Activated T-helper 2 cell treated with anti-CD3 and anti-CD28 coated beads, Interferon-gamma antibody, Interleukin-2, Interleukin-4, amounts not matched to agents 10 μg/mL and 5 μg/mL and 100 μg/mL, durations not matched to agents 14 hours and 24 hours and 36 hours (primary cell): ENCODE measurements around the gene RND2. TPM values are rescaled to one million over a fixed set of nuclear protein-coding genes. Genes with fewer than 3 reads are reported as not detected.
"Not testable (repeated sequence)": the region's sequence is repeated elsewhere in the genome, so short reads cannot be mapped to it uniquely, and the experiment has no call there.

Source experiments
- DNase-seq: peaks from one replicate; pipeline ENCODE4 v3.0.0; 2021; ENCODE audit warnings: low spot score
- H3K27ac Mint-ChIP-seq: one replicate; pipeline ENCODE4 v1.8.0; 2021; ENCODE audit warnings: mixed read lengths
- H3K27me3 Mint-ChIP-seq: one replicate; pipeline ENCODE4 v1.8.0; 2021; ENCODE audit warnings: low read depth, mixed read lengths
- H3K36me3 Mint-ChIP-seq: one replicate; pipeline ENCODE4 v1.8.0; 2021; ENCODE audit warnings: low read depth, mixed read lengths
- H3K4me1 Mint-ChIP-seq: one replicate; pipeline ENCODE4 v1.8.0; 2021; ENCODE audit warnings: low read depth, mixed read lengths
- H3K4me3 Mint-ChIP-seq: one replicate; pipeline ENCODE4 v1.8.0; 2021; ENCODE audit warnings: low read depth, mild to moderate bottlenecking, moderate library complexity, mixed read lengths
- H3K9me3 Mint-ChIP-seq: one replicate; pipeline ENCODE4 v1.8.0; 2021; ENCODE audit warnings: mixed read lengths
- intact Hi-C: fragments of 100-400 bp; cut with micrococcal nuclease; formaldehyde crosslinking; loops from one replicate; pipeline ENCODE4 v1.15.1; 2023
- total RNA-seq: library from RNA; stranded (reverse); gene quantifications from 2 replicates; pipeline ENCODE4 v1.2.3, GENCODE V29; 2022

The RND2 gene
- total RNA-seq, 1 donor from 2014 or later = 0.05 TPM

DNA sequence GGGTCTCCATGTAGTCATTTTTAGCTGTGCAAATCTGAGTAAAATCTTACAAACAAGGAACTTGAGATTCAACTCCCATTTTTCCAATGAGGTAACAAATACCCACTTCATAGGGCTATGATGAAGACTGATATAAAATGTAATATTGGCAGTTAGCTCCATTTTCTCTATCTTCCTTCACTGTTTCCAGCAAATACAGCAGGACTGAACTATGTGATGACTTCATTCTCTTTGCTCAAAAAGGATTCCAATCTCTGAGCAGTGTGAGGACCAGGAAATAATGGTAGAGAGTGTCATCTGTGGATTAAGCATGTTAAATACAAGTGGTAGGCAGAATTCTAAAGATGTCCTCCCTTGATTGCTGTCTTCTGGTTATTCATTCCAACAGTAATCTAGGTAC lies 18.3 kb downstream of the RND2 start:
- no peak for DNase-seq
- H3K36me3 Mint-ChIP-seq = peaks cover 25% of the 10 kb centered on the region
- intact Hi-C loops = no loop called here
- no peak overlapping the region for H3K27ac Mint-ChIP-seq
- no peak overlapping the region for H3K4me3 Mint-ChIP-seq
- no peaks in the 10 kb centered on the region for H3K27me3 Mint-ChIP-seq
- no peaks in the 10 kb centered on the region for H3K4me1 Mint-ChIP-seq
- no peaks in the 10 kb centered on the region for H3K9me3 Mint-ChIP-seq

DNA sequence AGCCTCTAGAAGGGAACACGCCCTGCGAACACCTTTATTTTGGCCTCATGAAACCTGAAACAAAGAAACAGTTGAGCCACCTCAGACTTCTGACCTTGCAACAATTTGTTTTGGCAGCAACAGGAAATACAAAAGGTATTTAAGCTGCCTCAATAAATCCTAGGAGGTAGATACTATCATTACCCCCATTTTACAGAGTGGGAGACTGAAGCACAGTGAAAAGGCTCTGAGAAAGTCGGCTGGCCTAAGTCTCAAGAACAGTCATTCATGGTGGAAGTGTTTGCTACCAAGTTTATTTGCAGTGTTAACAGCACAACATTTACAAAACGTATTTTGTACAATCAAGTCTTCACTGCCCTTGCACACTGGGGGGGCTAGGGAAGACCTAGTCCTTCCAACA lies 19.0 kb downstream of the RND2 start:
- H3K4me3 Mint-ChIP-seq = no peak overlapping the region
- DNase-seq = no peak
- intact Hi-C loops = no loop called here
- no peaks in the 10 kb centered on the region for H3K9me3 Mint-ChIP-seq
- peaks cover 29% of the 10 kb centered on the region for H3K36me3 Mint-ChIP-seq
- no peaks in the 10 kb centered on the region for H3K27me3 Mint-ChIP-seq
- no peaks in the 10 kb centered on the region for H3K4me1 Mint-ChIP-seq
- H3K27ac Mint-ChIP-seq = no peak overlapping the region

DNA sequence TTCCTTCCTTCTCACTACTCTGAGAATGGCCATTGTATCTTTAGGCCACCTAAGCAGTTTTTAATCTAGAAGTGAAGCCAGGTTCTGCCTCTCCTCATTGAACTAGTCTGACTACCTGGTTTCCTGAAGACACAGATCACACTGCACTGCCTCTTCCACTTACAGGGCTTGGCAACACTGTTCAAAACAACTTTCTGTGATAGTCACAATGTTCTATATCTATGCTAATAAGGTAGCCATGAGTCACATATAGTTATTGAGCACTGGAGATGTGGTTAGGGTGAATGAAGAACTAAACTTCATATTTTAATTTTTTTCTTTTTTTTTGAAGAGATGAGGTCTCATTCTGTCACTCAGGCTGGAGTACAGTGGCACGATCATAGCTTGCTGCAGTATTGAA lies 26.9 kb downstream of the RND2 start:
- no peaks in the 10 kb centered on the region for H3K27me3 Mint-ChIP-seq
- no peak for DNase-seq
- H3K4me3 Mint-ChIP-seq = no peak overlapping the region
- H3K36me3 Mint-ChIP-seq = peaks cover 57% of the 10 kb centered on the region
- H3K9me3 Mint-ChIP-seq = no peaks in the 10 kb centered on the region
- no peaks in the 10 kb centered on the region for H3K4me1 Mint-ChIP-seq
- intact Hi-C loops = no loop called here
- H3K27ac Mint-ChIP-seq = peak overlapping the region; percentile 1

DNA sequence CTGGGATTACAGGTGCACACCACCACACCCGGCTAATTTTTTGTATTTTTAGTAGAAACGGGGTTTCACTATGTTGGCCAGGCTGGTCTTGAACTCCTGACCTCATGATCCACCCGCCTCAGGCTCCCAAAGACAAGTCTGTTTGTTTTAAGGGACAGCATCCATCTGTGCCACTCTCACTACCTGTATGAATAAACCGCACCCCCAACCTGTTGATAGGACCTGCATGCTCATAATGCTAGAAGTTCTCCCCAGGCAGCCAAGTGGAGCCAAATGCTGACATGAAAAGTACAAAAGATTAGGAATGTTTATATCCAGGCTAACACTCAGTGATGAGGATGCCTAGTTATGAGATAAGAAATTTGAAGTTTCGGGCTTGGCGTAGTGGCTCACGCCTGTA lies 28.0 kb downstream of the RND2 start:
- H3K27me3 Mint-ChIP-seq, H3K4me3 Mint-ChIP-seq, H3K9me3 Mint-ChIP-seq, H3K4me1 Mint-ChIP-seq, DNase-seq, H3K27ac Mint-ChIP-seq, intact Hi-C loops: not testable (repeated sequence)
- H3K36me3 Mint-ChIP-seq = peaks cover 50% of the 10 kb centered on the region

DNA sequence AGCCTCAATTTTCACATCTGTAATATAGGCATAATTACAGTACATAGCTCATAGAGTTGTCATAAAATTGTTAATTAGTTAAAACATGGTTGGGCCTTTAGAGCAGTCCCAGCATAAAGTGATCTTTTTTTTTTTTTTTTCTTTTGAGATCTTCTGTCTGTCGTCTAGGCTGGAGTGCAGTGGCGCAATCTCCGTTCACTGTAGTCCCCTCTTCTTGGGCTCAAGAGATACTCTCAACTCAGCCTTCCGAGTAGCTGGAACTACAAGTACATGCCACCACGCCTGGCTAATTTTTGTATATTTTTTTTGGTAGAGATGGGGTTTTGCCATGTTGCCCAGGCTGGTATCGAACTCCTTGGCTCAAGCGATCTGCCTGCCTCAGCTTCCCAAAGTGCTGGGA lies 31.0 kb downstream of the RND2 start:
- no peaks in the 10 kb centered on the region for H3K4me1 Mint-ChIP-seq
- DNase-seq = no peak
- no peaks in the 10 kb centered on the region for H3K9me3 Mint-ChIP-seq
- H3K36me3 Mint-ChIP-seq = peaks cover 40% of the 10 kb centered on the region
- no peak overlapping the region for H3K27ac Mint-ChIP-seq
- intact Hi-C loops = no loop called here
- H3K4me3 Mint-ChIP-seq = no peak overlapping the region
- H3K27me3 Mint-ChIP-seq = no peaks in the 10 kb centered on the region

DNA sequence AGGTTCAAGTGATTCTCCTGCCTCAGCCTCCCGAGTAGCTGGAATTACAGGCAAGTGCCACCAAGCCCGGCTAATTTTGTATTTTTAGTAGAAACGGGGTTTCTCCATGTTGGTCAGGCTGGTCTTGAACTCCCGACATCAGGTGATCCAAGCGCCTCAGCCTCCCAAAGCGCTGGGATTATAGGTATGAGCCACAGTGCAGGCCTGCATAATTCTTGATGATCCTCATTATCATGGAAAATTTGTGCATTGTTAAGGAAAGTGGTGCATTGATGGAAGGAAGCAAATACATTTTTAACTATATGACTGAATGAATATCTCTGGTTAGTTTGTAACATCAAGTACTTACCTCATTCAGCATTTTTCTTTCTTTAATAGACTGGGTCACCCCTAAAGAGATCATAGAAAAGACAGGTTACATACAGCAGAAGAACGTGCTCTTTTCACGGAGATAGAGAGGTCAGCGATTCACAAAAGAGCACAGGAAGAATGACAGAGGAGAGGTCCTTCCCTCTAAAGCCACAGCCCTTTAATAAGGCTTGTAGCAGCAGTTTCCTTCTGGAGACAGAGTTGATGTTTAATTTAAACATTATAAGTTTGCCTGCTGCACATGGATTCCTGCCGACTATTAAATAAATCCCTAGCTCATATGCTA lies 38.1 kb downstream of the RND2 start:
- DNase-seq = no peak
- Mint-ChIP-seq H3K4me3 (no peak overlapping the region), H3K9me3 (no peaks in the 10 kb centered on the region), H3K27ac (no peak overlapping the region), H3K36me3 (peaks cover 42% of the 10 kb centered on the region), H3K4me1 (no peaks in the 10 kb centered on the region), H3K27me3 (no peaks in the 10 kb centered on the region)
- intact Hi-C loops = no loop called here

DNA sequence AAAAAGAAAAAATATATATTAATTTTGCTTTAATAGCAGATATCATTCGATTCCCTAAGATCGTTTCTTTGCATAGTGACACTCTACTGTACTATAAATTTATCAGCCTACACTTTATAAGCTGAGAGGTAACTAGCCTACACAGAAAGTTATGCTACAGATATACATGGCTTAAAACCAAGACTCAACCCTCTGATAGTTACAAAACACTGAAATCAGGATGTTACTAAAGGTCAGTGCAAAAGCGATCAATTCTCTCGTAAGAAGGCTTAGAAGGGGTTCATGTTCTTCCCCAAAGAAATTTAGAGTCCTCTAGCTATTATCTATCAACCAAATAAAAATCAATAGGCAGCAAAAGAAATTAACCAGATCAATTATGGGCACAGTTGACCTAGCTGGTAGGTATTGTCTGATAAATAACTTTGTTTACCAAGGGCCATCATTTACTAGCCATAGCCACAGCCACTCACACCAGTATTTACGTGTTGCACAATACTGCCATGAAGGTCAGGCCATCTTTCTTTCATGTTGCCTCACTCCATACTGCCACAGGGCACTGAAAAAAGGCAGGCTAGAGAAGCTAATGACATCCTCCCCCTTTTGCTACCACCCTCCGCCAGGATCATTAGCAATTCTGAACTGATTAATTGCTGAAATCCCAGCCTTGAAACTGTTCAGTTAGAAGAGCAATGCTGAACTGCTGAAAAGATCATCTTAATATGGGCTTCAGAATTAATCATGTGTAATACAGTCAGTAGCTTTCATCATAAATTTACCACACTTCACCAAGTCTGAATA lies 43.7 kb downstream of the RND2 start:
- Mint-ChIP-seq H3K27me3 (no peaks in the 10 kb centered on the region), H3K36me3 (peaks cover 52% of the 10 kb centered on the region), H3K9me3 (no peaks in the 10 kb centered on the region), H3K27ac (no peak overlapping the region), H3K4me1 (no peaks in the 10 kb centered on the region), H3K4me3 (no peak overlapping the region)
- intact Hi-C loops = no loop called here
- DNase-seq = no peak

DNA sequence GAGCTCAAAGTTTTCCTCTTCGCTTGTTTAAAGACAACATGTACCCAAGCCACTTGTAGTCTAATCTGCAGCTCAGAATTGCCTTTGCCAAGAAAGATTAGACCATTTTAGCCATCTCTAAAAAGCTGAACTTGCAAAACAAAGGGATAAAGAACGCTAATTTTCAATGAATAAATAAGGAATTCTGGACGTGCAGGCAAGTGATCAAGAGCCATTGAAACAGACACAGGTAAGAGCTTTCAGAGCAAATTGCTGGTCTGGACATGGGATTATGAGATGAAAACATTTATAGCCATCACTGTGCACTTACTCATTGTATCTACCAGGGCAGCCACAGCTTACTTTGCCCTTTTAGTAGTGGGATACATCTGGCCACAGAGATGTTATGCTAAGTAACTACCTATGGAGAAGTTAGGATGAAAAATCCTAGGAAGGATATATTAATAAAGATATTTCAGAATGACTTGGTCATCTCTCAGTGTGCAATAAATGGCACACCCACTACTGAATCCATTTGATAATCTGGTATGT lies 44.4 kb downstream of the RND2 start:
- Mint-ChIP-seq H3K27me3 (no peaks in the 10 kb centered on the region), H3K9me3 (no peaks in the 10 kb centered on the region), H3K27ac (no peak overlapping the region), H3K4me1 (no peaks in the 10 kb centered on the region), H3K4me3 (no peak overlapping the region), H3K36me3 (peaks cover 46% of the 10 kb centered on the region)
- intact Hi-C loops = no loop called here
- no peak for DNase-seq

DNA sequence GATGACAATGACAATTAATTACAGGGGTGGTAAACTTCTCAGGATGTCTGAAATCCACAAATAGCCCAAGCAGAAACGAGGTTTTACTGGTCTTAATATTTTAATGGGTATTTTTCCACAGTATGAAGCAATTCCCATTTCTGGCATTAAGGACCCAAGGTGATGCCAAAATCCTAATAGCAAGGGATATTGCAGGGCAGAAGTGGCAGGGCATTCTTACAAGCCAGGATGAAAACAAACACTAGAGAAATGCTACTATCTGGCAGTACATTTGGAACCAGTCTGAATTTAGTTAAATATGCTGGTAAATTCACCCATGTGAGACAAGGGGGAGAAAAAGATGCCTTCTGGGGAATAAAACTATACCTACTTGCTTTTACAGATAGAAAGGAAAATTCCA lies 45.2 kb downstream of the RND2 start:
- H3K27me3 Mint-ChIP-seq = no peaks in the 10 kb centered on the region
- H3K9me3 Mint-ChIP-seq = no peaks in the 10 kb centered on the region
- H3K4me1 Mint-ChIP-seq = no peaks in the 10 kb centered on the region
- peaks cover 47% of the 10 kb centered on the region for H3K36me3 Mint-ChIP-seq
- H3K4me3 Mint-ChIP-seq = no peak overlapping the region
- no peak overlapping the region for H3K27ac Mint-ChIP-seq
- no peak for DNase-seq
- intact Hi-C loops = no loop called here

DNA sequence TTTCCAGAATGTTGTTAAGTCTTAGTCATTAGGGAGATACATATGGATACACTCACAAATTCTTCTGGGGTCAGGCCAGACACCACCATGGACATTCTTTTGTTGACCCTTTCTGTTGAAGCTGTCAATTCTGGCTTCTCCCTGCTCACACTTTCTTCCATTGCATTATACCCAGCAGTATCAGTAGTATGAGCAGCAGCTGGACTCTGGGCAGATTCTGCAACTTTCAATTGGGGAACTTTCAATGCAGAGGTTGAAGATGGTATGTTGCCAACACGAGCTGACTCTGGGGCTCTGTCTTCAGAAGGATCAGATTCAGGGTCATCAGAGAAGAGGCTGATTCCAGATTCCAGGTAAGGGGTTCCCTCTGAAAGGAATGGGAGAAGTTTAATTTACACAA lies 45.8 kb downstream of the RND2 start:
- intact Hi-C loops = no loop called here
- DNase-seq = no peak
- no peaks in the 10 kb centered on the region for H3K27me3 Mint-ChIP-seq
- no peak overlapping the region for H3K27ac Mint-ChIP-seq
- H3K4me1 Mint-ChIP-seq = no peaks in the 10 kb centered on the region
- no peak overlapping the region for H3K4me3 Mint-ChIP-seq
- H3K9me3 Mint-ChIP-seq = no peaks in the 10 kb centered on the region
- H3K36me3 Mint-ChIP-seq = peaks cover 42% of the 10 kb centered on the region

DNA sequence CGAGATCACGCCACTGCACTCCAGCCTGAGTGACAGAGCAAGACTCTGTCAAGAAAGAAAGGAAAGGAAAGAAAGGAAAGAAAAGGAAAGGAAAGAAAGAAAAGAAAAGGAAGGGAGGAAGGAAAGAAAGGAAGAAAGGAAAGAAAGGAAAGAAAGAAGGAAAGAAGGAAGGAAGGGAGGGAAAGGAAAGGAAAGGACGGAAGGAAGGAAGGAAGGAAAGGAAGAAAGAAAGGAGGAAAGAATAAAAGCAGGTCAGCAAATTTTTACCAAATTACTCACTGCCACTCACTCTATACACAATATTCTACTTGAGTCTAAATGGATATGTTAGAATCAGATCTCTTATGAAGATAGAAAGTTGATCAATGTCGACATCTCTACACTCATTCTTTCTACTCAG lies 49.8 kb downstream of the RND2 start:
- no peaks in the 10 kb centered on the region for H3K27me3 Mint-ChIP-seq

DNA sequence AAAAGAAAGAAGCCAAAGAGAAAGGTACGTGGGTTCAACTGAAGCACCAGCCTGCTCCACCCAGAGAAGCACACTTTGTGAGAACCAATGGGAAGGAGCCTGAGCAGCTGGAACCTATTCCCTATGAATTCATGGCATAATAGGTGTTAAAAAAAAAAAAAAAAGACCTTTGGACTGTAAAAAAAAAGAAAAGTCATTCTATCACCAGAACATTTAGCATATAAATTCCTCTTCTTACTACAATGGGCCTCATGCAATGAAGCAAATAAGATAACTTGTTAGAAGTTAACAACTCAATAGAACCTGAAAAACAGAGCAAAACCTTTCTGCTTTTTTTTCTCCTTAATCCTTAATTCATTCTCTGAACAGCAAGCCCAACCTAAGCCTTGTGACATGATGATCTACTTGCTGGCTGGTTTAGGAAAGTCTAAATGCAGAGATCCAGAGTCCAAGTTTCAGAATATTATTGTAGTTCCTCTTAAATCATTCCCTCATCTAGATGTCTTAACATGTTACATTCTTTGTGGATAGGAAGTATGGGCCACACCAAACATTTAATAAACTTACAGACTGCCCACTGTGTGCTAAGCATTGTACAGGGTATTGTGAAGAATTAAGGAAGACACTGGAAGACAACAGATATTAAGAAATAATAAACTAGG lies 54.7 kb downstream of the RND2 start:
- intact Hi-C loops = no loop called here
- peaks cover 23% of the 10 kb centered on the region for H3K36me3 Mint-ChIP-seq
- DNase-seq = no peak
- H3K27ac Mint-ChIP-seq = no peak overlapping the region
- H3K4me1 Mint-ChIP-seq = no peaks in the 10 kb centered on the region
- no peak overlapping the region for H3K4me3 Mint-ChIP-seq
- no peaks in the 10 kb centered on the region for H3K9me3 Mint-ChIP-seq
- no peaks in the 10 kb centered on the region for H3K27me3 Mint-ChIP-seq

More for the DNA sequence above, 49.8 kb downstream of the RND2 start:
- peaks cover 28% of the 10 kb centered on the region for H3K36me3 Mint-ChIP-seq
- no peak for DNase-seq
- no peak overlapping the region for H3K4me3 Mint-ChIP-seq
- H3K9me3 Mint-ChIP-seq = no peaks in the 10 kb centered on the region
- H3K27ac Mint-ChIP-seq = no peak overlapping the region
- intact Hi-C loops = no loop called here
- H3K4me1 Mint-ChIP-seq = no peaks in the 10 kb centered on the region
